Ovary (tissue), 3 donors: ENCODE results near the gene CABP4.

ENCODE experiments used
- CTCF ChIP-seq, 3 donors: fragments of 450-650 bp in 2 of 3; fragments of 200-600 bp in 1 of 3; IDR thresholded peaks; one replicate each; pipeline versions ENCODE4 v1.5.1 to v1.8.0; 2016 to 2022; ENCODE audit warnings: antibody characterized with exemption in 3 of 3, mild to moderate bottlenecking in 1 of 3
- EP300 ChIP-seq: sonication (generic); formaldehyde crosslinking; IDR thresholded peaks from one replicate; pipeline ENCODE4 v1.6.1; 2017; ENCODE audit warnings: antibody characterized with exemption
- POLR2A ChIP-seq: fragments of 450-650 bp; IDR thresholded peaks from one replicate; pipeline ENCODE4 v1.6.1; 2017; ENCODE audit warnings: antibody characterized with exemption, mild to moderate bottlenecking, moderate library complexity
- donor health status: DM: no; HTN: no; CAD: no.

DNA sequence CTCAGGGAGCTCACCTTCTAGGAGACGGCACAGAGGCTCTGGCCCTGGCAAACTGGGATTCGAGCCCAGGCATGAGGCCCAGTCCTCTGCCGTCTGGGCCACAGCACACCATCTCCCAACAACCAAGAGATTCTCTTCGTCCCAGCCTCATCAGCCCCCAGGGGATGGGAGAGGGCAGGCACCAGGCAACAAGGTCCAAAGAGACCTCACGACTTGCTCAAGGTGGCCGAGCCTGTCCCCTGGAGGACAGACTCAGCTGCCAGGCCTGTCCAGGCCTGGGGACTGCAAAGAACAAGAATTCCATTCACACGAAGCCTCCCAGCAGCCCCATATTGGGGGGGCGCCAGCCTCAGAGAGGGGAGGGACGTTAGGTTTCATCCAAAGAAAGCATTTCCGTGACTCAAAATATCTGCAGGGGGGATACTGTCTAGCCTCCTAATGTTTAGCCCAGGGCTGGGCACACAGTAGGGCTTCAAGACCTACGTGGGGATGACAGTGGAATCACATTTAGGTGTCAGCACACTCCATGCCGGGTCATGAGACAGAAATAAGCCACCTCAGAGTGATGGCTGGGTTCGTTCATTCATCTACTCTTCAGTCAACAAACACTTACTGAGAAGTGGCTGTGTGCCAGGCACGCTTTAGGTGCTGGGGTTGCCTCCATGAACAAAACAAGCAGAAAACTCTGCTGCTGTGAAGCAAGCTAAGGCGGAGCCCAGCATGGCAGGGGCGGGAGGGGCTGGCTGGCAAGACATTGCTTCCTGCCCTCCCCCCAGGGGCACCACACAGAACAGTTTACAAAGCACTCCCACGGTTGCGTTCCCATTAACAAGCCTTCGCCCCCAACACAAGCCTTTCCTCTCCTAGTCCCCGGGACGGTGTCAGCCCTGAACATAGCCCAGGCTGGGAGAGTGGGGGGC lies 38.5 kb upstream of the CABP4 start:
- TF ChIP-seq EP300 (no peak), CTCF (IDR thresholded peaks at IDR 0.05) (no peak), POLR2A (no peak)
